MM.1S (cell line): ENCODE data around the gene WFIKKN1.

Experiments
- DNase-seq: peaks from one replicate; pipeline ENCODE4 v3.0.0-alpha.2; 2015
- H2AFZ ChIP-seq: fragments of 300-600 bp; sonication (generic); 2 replicates; pipeline ENCODE4 v1.6.0; 2016; ENCODE audit warnings: antibody characterized with exemption, low read length
- H3F3A ChIP-seq: fragments of 300-600 bp; sonication (generic); 2 replicates; pipeline ENCODE4 v1.6.1; 2016; ENCODE audit warnings: mild to moderate bottlenecking, antibody characterized with exemption, low read length, moderate library complexity, mixed read lengths; ENCODE audit not compliant: insufficient read depth
- H3K27ac ChIP-seq: fragments of 300-600 bp; sonication (generic); 2 replicates; pipeline ENCODE4 v1.5.1; 2016; ENCODE audit warnings: mild to moderate bottlenecking, low read length
- H3K27me3 ChIP-seq: fragments of 300-600 bp; sonication (generic); replicated peaks from 2 replicates; pipeline ENCODE4 v1.6.0; 2016; ENCODE audit warnings: low read length; ENCODE audit not compliant: insufficient read depth
- H3K36me3 ChIP-seq: fragments of 300-600 bp; sonication (generic); replicated peaks from 2 replicates; pipeline ENCODE4 v1.6.1; 2016; ENCODE audit warnings: mild to moderate bottlenecking, low read length, mixed read lengths; ENCODE audit not compliant: insufficient read depth
- H3K4me1 ChIP-seq: fragments of 300-600 bp; sonication (generic); 2 replicates; pipeline ENCODE4 v1.6.1; 2016; ENCODE audit warnings: low read length, mixed read lengths
- H3K4me2 ChIP-seq: fragments of 300-600 bp; sonication (generic); 2 replicates; pipeline ENCODE4 v1.6.0; 2016; ENCODE audit warnings: low read depth, low read length
- H3K4me3 ChIP-seq: fragments of 300-600 bp; sonication (generic); 2 replicates; pipeline ENCODE4 v1.5.1; 2016; ENCODE audit warnings: low read length, mixed read lengths
- H3K79me2 ChIP-seq: fragments of 300-600 bp; sonication (generic); 2 replicates; pipeline ENCODE4 v1.6.1; 2016; ENCODE audit warnings: mixed run types, low read length, mixed read lengths
- H3K9ac ChIP-seq: fragments of 300-600 bp; sonication (generic); 2 replicates; pipeline ENCODE4 v1.6.1; 2016; ENCODE audit warnings: low read length, mixed read lengths
- H3K9me2 ChIP-seq: fragments of 300-600 bp; sonication (generic); replicated peaks from 2 replicates; pipeline ENCODE4 v1.6.1; 2016; ENCODE audit warnings: mild to moderate bottlenecking, low read length, mixed read lengths; ENCODE audit not compliant: insufficient read depth
- H3K9me3 ChIP-seq: fragments of 300-600 bp; sonication (generic); replicated peaks from 2 replicates; pipeline ENCODE4 v1.6.1; 2016; ENCODE audit warnings: mild to moderate bottlenecking, low read length, mixed read lengths; ENCODE audit not compliant: insufficient read depth
- H4K20me1 ChIP-seq: fragments of 300-600 bp; sonication (generic); 2 replicates; pipeline ENCODE4 v1.6.1; 2016; ENCODE audit warnings: mild to moderate bottlenecking, low read length, moderate library complexity, mixed read lengths; ENCODE audit not compliant: insufficient read depth
- EZH2 ChIP-seq: fragments of 300-600 bp; sonication (generic); optimal IDR thresholded peaks from 2 replicates; pipeline ENCODE3; 2017; ENCODE audit warnings: low read depth, mild to moderate bottlenecking, antibody characterized with exemption, low read length, mixed read lengths
- EZH2phosphoT487 ChIP-seq: fragments of 300-600 bp; sonication (generic); IDR thresholded peaks from 2 replicates; pipeline ENCODE4 v1.6.1; 2018; ENCODE audit warnings: antibody characterized with exemption, low read length
- TF ChIP-seq, protein P1 (sequence below): fragments of 300-600 bp; sonication (generic); IDR thresholded peaks from 2 replicates; pipeline ENCODE4 v1.5.1; 2016; ENCODE audit warnings: antibody characterized with exemption, low read length, mixed read lengths

WFIKKN1 gene

DNA sequence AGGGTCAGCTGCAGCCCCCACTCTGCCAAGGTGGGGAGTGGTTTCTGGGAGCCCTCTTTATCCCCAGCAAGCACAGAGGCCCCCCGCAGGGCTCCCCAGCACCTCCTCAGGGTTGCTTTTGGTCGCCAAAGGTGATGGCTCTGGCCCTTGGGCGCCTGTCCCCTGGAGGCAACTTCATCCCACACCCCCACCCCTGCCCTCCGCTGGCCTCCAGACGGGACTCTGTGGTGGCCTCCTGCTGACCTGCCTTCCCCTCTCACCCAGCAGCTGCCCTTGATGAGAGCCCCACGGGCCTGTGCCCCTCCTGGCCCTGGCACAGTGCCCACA, 29.3 kb downstream of the WFIKKN1 start:
- H2AFZ ChIP-seq = peak overlapping the region; percentile 52
- H3K4me3 ChIP-seq = peak overlapping the region; percentile 38
- peak overlapping the region; percentile 49; the same call in 1 of the 2 replicates for H3K27ac ChIP-seq
- no peaks in the 10 kb centered on the region for H3K79me2 ChIP-seq
- H3K9me2 ChIP-seq = no peaks in the 10 kb centered on the region
- TF ChIP-seq, protein P1, sequence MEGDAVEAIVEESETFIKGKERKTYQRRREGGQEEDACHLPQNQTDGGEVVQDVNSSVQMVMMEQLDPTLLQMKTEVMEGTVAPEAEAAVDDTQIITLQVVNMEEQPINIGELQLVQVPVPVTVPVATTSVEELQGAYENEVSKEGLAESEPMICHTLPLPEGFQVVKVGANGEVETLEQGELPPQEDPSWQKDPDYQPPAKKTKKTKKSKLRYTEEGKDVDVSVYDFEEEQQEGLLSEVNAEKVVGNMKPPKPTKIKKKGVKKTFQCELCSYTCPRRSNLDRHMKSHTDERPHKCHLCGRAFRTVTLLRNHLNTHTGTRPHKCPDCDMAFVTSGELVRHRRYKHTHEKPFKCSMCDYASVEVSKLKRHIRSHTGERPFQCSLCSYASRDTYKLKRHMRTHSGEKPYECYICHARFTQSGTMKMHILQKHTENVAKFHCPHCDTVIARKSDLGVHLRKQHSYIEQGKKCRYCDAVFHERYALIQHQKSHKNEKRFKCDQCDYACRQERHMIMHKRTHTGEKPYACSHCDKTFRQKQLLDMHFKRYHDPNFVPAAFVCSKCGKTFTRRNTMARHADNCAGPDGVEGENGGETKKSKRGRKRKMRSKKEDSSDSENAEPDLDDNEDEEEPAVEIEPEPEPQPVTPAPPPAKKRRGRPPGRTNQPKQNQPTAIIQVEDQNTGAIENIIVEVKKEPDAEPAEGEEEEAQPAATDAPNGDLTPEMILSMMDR = no peak
- TF ChIP-seq EZH2phosphoT487 = no peak
- TF ChIP-seq EZH2 = no peak
- peaks cover 8% of the 10 kb centered on the region for H3K4me1 ChIP-seq
- H3K4me2 ChIP-seq = peak overlapping the region; percentile 79
- no peaks in the 10 kb centered on the region for H3K9me3 ChIP-seq
- DNase-seq = no peak
- no peaks in the 10 kb centered on the region for H3K36me3 ChIP-seq
- H3K9ac ChIP-seq = peak overlapping the region; percentile 31; the same call in 1 of the 2 replicates
- H3F3A ChIP-seq = no peaks in the 10 kb centered on the region
- no peaks in the 10 kb centered on the region for H4K20me1 ChIP-seq
- H3K27me3 ChIP-seq = no peaks in the 10 kb centered on the region

DNA sequence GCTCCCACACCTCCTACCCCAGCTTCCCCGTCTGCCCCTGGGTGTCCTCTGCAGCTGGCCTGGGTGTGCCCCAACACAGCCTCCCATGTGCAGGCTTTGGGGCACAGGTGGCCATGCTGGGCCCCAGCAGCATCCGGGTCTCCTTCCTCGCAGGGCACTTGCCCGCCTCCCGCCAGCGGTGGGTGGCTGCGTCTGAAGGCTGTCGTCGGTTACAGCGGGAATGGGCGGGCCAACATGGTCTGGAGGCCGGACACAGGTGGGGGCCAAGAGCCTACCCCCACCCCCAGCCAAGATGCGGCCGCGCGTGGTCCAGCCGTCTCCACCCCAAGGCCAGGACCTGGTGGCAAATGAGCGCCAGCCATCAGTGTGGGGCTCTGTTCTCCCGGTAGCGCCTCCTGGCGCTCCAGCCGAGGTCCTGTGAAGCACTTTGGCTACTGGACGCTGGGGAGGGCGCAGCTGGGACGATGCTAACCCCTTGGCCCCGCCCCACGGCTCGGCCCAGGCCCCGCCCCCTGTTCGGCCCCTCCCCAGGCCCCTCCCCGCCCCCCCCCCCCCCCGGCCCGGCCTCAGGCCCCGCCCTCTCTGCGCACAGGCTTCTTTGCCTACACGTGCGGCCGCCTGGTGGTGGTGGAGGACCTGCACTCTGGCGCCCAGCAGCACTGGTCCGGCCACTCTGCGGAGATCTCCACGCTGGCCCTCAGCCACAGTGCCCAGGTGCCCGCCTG, 29.8 kb downstream of the WFIKKN1 start:
- H3F3A ChIP-seq = no peaks in the 10 kb centered on the region
- H3K9ac ChIP-seq = peak overlapping the region; percentile 31; the same call in 1 of the 2 replicates
- no peaks in the 10 kb centered on the region for H3K79me2 ChIP-seq
- H3K9me3 ChIP-seq = no peaks in the 10 kb centered on the region
- peak overlapping the region; percentile 52 for H2AFZ ChIP-seq
- peak; percentile 90 for DNase-seq
- H3K36me3 ChIP-seq = no peaks in the 10 kb centered on the region
- no peaks in the 10 kb centered on the region for H3K9me2 ChIP-seq
- no peaks in the 10 kb centered on the region for H4K20me1 ChIP-seq
- peak overlapping the region; percentile 49; the same call in 1 of the 2 replicates for H3K27ac ChIP-seq
- TF ChIP-seq EZH2phosphoT487 = no peak
- TF ChIP-seq, protein P1 = peak; percentile 38
- no peaks in the 10 kb centered on the region for H3K27me3 ChIP-seq
- peak overlapping the region; percentile 79 for H3K4me2 ChIP-seq
- peak overlapping the region; percentile 38 for H3K4me3 ChIP-seq
- peaks cover 8% of the 10 kb centered on the region for H3K4me1 ChIP-seq

DNA sequence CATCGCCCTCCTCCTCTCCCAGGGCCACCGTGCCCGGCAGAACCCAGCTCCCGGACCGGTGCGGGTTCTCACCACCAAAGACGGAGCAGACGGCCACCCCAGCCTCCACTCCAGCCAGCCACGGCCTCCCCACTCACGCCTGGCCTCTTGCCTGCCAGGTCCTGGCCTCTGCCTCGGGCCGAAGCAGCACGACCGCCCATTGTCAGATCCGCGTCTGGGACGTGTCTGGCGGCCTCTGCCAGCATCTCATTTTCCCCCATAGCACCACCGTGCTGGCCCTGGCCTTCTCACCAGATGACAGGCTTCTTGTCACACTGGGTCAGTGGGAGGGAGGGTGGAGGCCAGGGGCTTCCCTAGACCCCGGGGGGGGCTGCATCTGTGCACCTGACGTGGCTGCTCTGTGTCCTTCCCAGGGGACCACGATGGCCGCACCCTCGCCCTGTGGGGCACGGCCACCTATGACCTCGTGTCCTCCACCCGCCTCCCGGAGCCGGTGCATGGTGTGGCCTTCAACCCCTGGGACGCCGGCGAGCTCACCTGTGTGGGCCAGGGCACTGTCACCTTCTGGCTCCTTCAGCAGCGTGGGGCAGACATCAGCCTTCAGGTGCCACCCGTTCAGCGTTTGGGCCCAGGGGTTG, 30.5 kb downstream of the WFIKKN1 start:
- no peaks in the 10 kb centered on the region for H3K27me3 ChIP-seq
- no peak overlapping the region for H3K4me3 ChIP-seq
- H3K79me2 ChIP-seq = no peaks in the 10 kb centered on the region
- no peaks in the 10 kb centered on the region for H3K36me3 ChIP-seq
- peak overlapping the region; percentile 43 for H3K4me2 ChIP-seq
- H3K4me1 ChIP-seq = peaks cover 8% of the 10 kb centered on the region
- H4K20me1 ChIP-seq = no peaks in the 10 kb centered on the region
- DNase-seq = no peak
- TF ChIP-seq, protein P1 = no peak
- TF ChIP-seq EZH2phosphoT487 (no peak), EZH2 (no peak)
- H3K9me3 ChIP-seq = no peaks in the 10 kb centered on the region
- no peak overlapping the region; the same call in 1 of the 2 replicates for H3K9ac ChIP-seq
- H3F3A ChIP-seq = no peaks in the 10 kb centered on the region
- no peaks in the 10 kb centered on the region for H3K9me2 ChIP-seq
- H3K27ac ChIP-seq = no peak overlapping the region
- H2AFZ ChIP-seq = no peak overlapping the region
